ENCODE measurements around the gene MICAL3. TPM values are rescaled to one million over a fixed set of nuclear protein-coding genes. Genes with fewer than 3 reads are reported as not detected.
"Not testable (repeated sequence)": the region's sequence is repeated elsewhere in the genome, so short reads cannot be mapped to it uniquely, and the experiment has no call there.

Gene MICAL3
- total RNA-seq, 1 donor from 2014 or later, result 61.4 TPM

GRCh38 chr22:18059094-18059417 lies 34.7 kb upstream of the MICAL3 start:
- no peak for DNase-seq (ENCODE audit: low spot score)

GRCh38 chr22:18058371-18059093 lies 34.2 kb upstream of the MICAL3 start:
- DNase-seq (ENCODE audit: low spot score), result no peak

GRCh38 chr22:18057568-18058209 lies 33.3 kb upstream of the MICAL3 start:
- peak; percentile 88 for DNase-seq (ENCODE audit: low spot score)

GRCh38 chr22:18056807-18057474 lies 32.6 kb upstream of the MICAL3 start:
- no peak for DNase-seq (ENCODE audit: low spot score)

- DNase-seq (ENCODE audit: low spot score), result no peak
These were observed 31.9 kb upstream of the MICAL3 start for GRCh38 chr22:18056161-18056666.

- DNase-seq (ENCODE audit: low spot score), result no peak
These were observed 31.3 kb upstream of the MICAL3 start for GRCh38 chr22:18055619-18056160.

GRCh38 chr22:18053216-18053946 lies 29.0 kb upstream of the MICAL3 start:
- not testable (repeated sequence) for DNase-seq (ENCODE audit: low spot score)

- DNase-seq (ENCODE audit: low spot score), result not testable (repeated sequence)
These were observed 26.8 kb upstream of the MICAL3 start for GRCh38 chr22:18051113-18051512.

GRCh38 chr22:18050065-18050464 lies 25.7 kb upstream of the MICAL3 start:
- no peak for DNase-seq (ENCODE audit: low spot score)

GRCh38 chr22:18048441-18048898 lies 24.1 kb upstream of the MICAL3 start:
- DNase-seq (ENCODE audit: low spot score), result peak; percentile 60

GRCh38 chr22:18048041-18048440 lies 23.7 kb upstream of the MICAL3 start:
- DNase-seq (ENCODE audit: low spot score), result no peak

GRCh38 chr22:18045794-18046193 lies 21.4 kb upstream of the MICAL3 start:
- no peak for DNase-seq (ENCODE audit: low spot score)

GRCh38 chr22:18044548-18045271 lies 20.3 kb upstream of the MICAL3 start:
- no peak for DNase-seq (ENCODE audit: low spot score)

- DNase-seq (ENCODE audit: low spot score), result no peak
These were observed 18.3 kb upstream of the MICAL3 start for GRCh38 chr22:18042685-18043084.

- not testable (repeated sequence) for DNase-seq (ENCODE audit: low spot score)
These were observed 16.5 kb upstream of the MICAL3 start for GRCh38 chr22:18040898-18041297.

GRCh38 chr22:18035751-18036150 lies 11.4 kb upstream of the MICAL3 start:
- DNase-seq (ENCODE audit: low spot score), result peak; percentile 64

- no peak for DNase-seq (ENCODE audit: low spot score)
These were observed 9.7 kb upstream of the MICAL3 start for GRCh38 chr22:18034076-18034475.

- no peak for DNase-seq (ENCODE audit: low spot score)
These were observed 9.0 kb upstream of the MICAL3 start for GRCh38 chr22:18033204-18033998.

GRCh38 chr22:18032455-18033101 lies 8.2 kb upstream of the MICAL3 start:
- DNase-seq (ENCODE audit: low spot score), result no peak

Data from mucosa of gallbladder (tissue), 1 donor.